ENCODE results near the gene PNPLA7. TPM values are rescaled to one million over a fixed set of nuclear protein-coding genes. Genes with fewer than 3 reads are reported as not detected.
A peak's percentile ranks its signal among the peaks of the same experiment; 100 is the strongest.

The PNPLA7 gene
- total RNA-seq, 2 experiments from 2014 or later: 1.5 to 10.2 TPM

GRCh38 chr9:137459152-137459600 lies 91.0 kb downstream of the PNPLA7 start, which contains the start of gene NSMF:
Gene NSMF (minus strand): TSS chr9:137459334. CDS start chr9:137459102, 232 bp downstream.
- peak; percentile 94 for DNase-seq (ENCODE audit: low spot score)
- ChIA-PET CTCF (ENCODE audit: unreplicated experiment) (no interaction called here), POLR2A (no interaction called here)
- Histone ChIP-seq H3K4me1 (ENCODE audit: insufficient read depth, low read length, poor library complexity, severe bottlenecking) (peaks cover 42% of the 10 kb centered on the region), H3K4me2 (ENCODE audit: low read length) (peak within 1 kb of the TSS; percentile 93), H3K79me2 (ENCODE audit: insufficient read depth, low read depth, low read length) (no peaks in the 10 kb centered on the region), H3K4me3 (ENCODE audit: low read depth, low read length, poor library complexity, severe bottlenecking) (peak within 1 kb of the TSS; percentile 77), H2AFZ (ENCODE audit: low read length) (peak within 1 kb of the TSS; percentile 62; the same call in 1 of the 2 replicates), H3K27ac (ENCODE audit: low read depth, low read length, poor library complexity, severe bottlenecking) (peak within 1 kb of the TSS; percentile 32), H3K36me3 (ENCODE audit: insufficient read depth, low read length) (no peaks in the 10 kb centered on the region), H3K9me2 (ENCODE audit: insufficient read depth, low read length) (no peaks in the 10 kb centered on the region), H4K20me1 (ENCODE audit: insufficient read depth, low read length) (no peaks in the 10 kb centered on the region), H3K9me3 (ENCODE audit: low read length) (no peaks in the 10 kb centered on the region)
- TF ChIP-seq EZH2phosphoT487 (IDR thresholded peaks at IDR 0.05; ENCODE audit: borderline replicate concordance, low read depth, low read length) (no peak), CTCF (conservative IDR thresholded peaks at IDR 0.05; ENCODE audit: low read length) (no peak)
- intact Hi-C loops (cut with micrococcal nuclease; ENCODE audit: unreplicated experiment): no loop called here
- BruUV-seq (replicated peaks): no TSS peak

- Histone ChIP-seq H2AFZ (ENCODE audit: low read length) (no peak overlapping the region), H3K4me1 (ENCODE audit: insufficient read depth, low read length, poor library complexity, severe bottlenecking) (peaks cover 44% of the 10 kb centered on the region), H3K79me2 (ENCODE audit: insufficient read depth, low read depth, low read length) (no peaks in the 10 kb centered on the region), H3K4me2 (ENCODE audit: low read length) (peak overlapping the region; percentile 93), H3K9me3 (ENCODE audit: low read length) (no peaks in the 10 kb centered on the region), H3K4me3 (ENCODE audit: low read depth, low read length, poor library complexity, severe bottlenecking) (peak overlapping the region; percentile 77), H3K36me3 (ENCODE audit: insufficient read depth, low read length) (no peaks in the 10 kb centered on the region), H3K27ac (ENCODE audit: low read depth, low read length, poor library complexity, severe bottlenecking) (no peak overlapping the region), H3K9me2 (ENCODE audit: insufficient read depth, low read length) (no peaks in the 10 kb centered on the region), H4K20me1 (ENCODE audit: insufficient read depth, low read length) (no peaks in the 10 kb centered on the region)
- ChIA-PET POLR2A (no interaction called here), CTCF (ENCODE audit: unreplicated experiment) (no interaction called here)
- DNase-seq (ENCODE audit: low spot score): no peak
- BruUV-seq (replicated peaks): no TSS peak
- TF ChIP-seq EZH2phosphoT487 (IDR thresholded peaks at IDR 0.05; ENCODE audit: borderline replicate concordance, low read depth, low read length) (no peak), CTCF (conservative IDR thresholded peaks at IDR 0.05; ENCODE audit: low read length) (no peak)
- intact Hi-C loops (cut with micrococcal nuclease; ENCODE audit: unreplicated experiment): no loop called here
Measured at GRCh38 chr9:137458194-137459151, 91.7 kb downstream of the PNPLA7 start.
